OCI-LY1 (cell line): ENCODE data around the gene KCNMB1.

ENCODE experiments used
- EZH2 ChIP-seq: fragments of 200-600 bp; sonication (generic), shearing (Covaris generic); IDR thresholded peaks from 2 replicates; pipeline ENCODE4 v1.8.0; 2017; ENCODE audit warnings: borderline replicate concordance, mixed run types, mild to moderate bottlenecking, antibody characterized with exemption, low read length, moderate library complexity, mixed read lengths
- TF ChIP-seq, protein P1 (sequence below): fragments of 200-600 bp; sonication (generic), shearing (Covaris generic); IDR thresholded peaks from 2 replicates; pipeline ENCODE4 v1.5.1; 2017; ENCODE audit warnings: mild to moderate bottlenecking, antibody characterized with exemption, low read length, moderate library complexity, mixed read lengths

DNA sequence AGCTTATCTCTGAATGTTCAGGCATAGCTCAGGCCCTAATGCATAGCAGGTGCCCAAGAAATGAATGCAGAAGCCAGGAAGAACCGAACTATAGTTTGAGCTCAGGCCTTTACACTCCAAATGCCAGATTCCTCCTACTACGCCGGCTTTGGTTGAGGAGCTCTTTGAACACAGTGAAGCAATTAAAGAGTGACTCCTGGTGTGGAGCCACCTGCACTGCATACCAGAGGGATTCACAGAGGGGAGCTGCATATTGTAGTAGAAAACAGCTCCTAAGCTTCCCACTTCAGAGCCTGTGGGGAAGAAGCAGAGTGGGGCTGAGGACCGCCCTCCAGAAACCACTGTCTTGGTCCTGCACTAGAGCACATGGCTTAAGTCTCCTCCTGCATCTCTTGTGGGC is 14.5 kb upstream of the KCNMB1 start:
- TF ChIP-seq, protein P1, sequence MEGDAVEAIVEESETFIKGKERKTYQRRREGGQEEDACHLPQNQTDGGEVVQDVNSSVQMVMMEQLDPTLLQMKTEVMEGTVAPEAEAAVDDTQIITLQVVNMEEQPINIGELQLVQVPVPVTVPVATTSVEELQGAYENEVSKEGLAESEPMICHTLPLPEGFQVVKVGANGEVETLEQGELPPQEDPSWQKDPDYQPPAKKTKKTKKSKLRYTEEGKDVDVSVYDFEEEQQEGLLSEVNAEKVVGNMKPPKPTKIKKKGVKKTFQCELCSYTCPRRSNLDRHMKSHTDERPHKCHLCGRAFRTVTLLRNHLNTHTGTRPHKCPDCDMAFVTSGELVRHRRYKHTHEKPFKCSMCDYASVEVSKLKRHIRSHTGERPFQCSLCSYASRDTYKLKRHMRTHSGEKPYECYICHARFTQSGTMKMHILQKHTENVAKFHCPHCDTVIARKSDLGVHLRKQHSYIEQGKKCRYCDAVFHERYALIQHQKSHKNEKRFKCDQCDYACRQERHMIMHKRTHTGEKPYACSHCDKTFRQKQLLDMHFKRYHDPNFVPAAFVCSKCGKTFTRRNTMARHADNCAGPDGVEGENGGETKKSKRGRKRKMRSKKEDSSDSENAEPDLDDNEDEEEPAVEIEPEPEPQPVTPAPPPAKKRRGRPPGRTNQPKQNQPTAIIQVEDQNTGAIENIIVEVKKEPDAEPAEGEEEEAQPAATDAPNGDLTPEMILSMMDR, result no peak
- TF ChIP-seq EZH2, result no peak
